HG03460 (cell line): ENCODE data around the gene SSTR4.
"Not testable (repeated sequence)": the region's sequence is repeated elsewhere in the genome, so short reads cannot be mapped to it uniquely, and the experiment has no call there.

Experiments
- ATAC-seq: cut with Tn5 transposase; IDR thresholded peaks from one replicate; pipeline ENCODE4 v1.9.1; 2021; ENCODE audit not compliant: unreplicated experiment

SSTR4 gene

GRCh38 chr20:23018432-23018831 lies 16.7 kb upstream of the SSTR4 start:
- no peak for ATAC-seq

DNA sequence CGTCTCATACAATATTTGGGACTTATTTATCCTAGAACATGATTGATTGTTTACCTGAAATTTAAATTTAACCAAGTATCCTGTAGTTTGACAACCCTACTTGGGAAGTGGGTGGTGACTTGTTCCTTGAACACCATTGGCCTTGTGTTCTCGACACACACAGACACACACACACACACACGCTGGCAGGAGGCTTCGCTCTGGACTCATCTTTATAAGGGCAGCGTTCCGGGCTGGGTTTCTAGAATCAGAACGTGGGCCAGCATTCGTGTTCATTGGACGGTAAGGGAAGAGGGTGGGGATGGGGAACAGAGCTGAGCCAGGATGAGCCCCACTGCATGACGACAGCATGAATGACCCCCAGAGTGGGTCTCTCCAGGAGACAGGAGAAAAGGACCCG lies 16.2 kb upstream of the SSTR4 start:
- no peak for ATAC-seq

DNA sequence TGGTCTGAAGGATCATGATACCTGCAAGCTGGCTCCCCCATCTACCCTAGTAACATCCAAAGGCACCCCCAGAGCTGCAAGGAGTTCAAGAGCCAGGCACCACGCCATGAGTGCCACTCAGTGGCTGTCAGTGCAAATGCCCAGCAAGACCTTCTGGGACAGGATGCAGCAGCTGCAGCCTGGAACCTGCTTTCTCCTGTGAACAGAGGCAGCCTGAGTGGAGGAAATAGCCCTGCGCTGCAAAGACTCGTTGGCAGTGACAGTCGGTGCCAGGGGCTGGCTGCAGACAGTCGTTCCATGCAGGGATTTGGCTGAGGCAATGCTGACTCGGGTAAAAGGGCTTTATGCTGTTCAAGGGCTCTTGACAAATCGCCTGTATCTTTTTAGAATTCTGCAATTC lies 15.7 kb upstream of the SSTR4 start:
- no peak for ATAC-seq

GRCh38 chr20:23020230-23021018 lies 14.7 kb upstream of the SSTR4 start:
- no peak for ATAC-seq

GRCh38 chr20:23021541-23021940 lies 13.6 kb upstream of the SSTR4 start:
- no peak for ATAC-seq

DNA sequence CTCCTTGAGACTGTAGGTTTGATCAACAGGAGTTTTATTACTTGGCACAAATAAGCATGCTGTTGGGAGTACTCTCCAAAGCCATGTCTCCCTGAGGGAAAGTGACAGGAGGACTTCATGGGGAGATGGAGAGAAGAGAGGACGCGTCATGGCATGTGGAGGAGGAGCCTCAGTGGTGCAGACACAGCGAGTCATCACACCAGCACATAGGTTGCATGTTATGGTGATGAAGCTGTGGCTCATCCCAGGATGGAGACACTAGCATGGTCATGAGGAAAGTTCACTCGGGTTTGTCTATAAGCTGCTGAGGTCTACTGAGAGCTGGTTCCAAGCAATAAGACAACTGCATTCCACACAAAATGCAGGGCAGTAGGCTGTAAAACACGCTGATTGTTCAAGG lies 13.2 kb upstream of the SSTR4 start:
- ATAC-seq: no peak

DNA sequence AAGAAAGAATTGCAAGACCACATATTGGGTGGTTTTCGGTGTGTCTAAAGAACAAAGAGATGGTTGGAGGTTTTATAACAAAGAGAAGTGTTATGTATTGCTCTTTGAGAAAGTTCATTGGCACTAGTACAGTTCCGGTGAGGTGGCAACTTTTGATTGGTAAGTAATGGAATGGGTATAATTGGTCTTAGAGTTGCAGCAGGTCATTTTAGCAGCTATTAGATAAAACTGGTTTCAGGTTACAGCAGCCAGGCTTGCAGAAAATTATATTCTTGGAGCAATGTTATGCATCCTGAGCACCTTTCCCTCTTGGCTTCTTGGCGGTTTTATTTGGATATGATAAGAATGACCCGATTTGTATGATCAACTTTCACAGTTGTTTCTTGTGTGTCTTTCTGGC lies 12.3 kb upstream of the SSTR4 start:
- ATAC-seq: no peak

DNA sequence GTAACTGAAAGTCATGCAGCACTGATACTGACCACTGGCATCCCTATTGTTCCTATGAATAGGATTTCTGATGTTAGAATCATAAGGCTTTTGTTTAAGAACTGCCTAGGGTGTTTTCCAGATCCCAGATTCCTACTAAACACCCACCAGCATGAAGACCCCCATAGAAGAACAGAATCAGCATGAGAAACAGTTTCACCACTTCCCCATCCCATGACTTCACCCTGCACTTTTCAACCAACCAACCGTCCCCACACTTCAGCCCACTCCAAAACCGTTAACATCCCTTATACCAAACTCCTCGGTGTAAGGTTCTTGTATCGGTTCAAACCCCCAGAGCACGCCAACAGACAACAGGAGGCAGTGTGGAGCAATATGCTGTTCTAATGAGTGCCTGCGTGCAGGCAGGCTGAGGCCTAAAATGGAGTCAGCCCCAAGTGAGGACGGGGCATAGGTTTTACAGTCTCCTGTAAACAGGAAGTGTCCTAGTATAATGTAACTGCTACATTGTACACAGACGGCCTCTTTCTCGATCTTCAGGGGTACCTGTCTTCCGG lies 11.4 kb upstream of the SSTR4 start:
- no peak for ATAC-seq

GRCh38 chr20:23024701-23025100 lies 10.4 kb upstream of the SSTR4 start:
- no peak for ATAC-seq

- not testable (repeated sequence) for ATAC-seq
These were observed 9.6 kb upstream of the SSTR4 start for GRCh38 chr20:23025503-23025902.

DNA sequence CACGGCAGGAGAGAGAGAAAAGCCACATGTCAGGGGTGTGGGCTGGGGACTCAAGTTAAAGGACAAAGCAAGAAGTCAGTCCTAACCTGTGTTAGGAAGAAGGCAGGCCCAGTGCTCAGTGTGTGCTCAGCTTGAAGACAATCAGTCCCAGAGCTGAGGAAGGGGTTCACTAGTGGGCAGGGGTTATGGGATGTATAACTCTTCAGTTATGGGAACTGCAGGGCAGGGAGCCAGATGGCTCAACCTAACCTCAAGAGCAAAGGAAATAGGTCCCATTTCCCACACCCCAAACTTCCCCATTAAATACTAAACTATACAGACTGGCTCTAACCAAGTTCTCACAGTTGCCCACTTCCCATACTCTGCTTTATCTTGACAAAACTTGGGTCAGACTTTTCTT lies 7.4 kb upstream of the SSTR4 start:
- no peak for ATAC-seq

DNA sequence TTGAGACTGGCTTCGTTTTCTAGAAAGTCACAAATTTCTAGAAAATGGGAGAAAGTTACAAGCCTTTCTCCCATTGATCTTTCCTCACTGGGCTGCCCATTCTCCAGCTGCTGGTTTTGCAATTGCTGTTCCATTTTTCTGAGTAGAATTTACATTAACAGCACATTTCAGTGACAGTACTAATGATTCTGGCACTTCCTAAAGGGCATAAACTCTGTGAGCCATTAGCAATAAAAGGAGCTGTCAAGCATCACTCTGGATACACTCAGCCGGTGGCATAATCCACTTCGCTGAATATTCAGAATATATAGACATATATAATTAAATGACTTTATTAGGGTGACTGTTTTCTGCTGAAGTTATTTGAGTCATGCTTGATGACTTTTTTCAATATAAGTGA lies 6.7 kb upstream of the SSTR4 start:
- no peak for ATAC-seq

DNA sequence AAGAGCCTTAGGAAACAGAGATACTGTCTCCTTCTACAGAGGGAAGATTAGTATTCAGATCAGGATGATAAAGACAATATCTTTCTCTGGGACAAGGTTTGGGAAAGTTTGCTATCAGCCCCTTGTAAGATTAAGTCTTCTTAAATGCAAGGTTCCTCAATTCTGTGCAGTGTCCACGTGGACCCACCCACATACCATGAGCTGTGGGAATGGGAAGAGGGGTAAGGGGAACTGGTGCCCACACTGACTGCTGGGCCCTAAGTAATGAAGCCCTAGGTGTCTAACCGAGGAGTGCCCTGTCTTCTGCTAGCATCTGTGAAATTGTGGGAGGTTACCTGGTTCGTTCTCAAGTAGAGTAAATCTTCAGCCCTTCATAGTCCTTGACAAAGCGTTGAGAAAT lies 5.8 kb upstream of the SSTR4 start:
- no peak for ATAC-seq

DNA sequence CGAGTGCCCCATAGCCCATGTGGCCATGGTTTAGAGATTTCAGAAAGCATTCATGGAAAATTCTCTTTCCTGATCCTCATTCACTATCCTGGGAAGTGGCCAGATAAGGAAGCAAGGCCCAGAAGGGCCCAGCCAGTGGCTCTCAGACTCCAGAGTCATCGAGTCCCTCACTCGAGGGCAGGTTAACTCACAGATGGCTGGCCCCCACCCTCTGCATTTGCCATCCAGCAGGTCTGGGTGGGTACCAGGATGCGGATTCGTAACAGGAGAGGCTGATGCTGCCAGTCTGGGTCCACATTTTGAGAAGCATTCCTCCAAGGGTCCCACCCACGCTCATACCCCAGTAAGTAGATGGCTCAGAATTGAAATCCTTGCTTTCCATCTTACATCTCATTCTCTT lies 3.8 kb upstream of the SSTR4 start:
- no peak for ATAC-seq

DNA sequence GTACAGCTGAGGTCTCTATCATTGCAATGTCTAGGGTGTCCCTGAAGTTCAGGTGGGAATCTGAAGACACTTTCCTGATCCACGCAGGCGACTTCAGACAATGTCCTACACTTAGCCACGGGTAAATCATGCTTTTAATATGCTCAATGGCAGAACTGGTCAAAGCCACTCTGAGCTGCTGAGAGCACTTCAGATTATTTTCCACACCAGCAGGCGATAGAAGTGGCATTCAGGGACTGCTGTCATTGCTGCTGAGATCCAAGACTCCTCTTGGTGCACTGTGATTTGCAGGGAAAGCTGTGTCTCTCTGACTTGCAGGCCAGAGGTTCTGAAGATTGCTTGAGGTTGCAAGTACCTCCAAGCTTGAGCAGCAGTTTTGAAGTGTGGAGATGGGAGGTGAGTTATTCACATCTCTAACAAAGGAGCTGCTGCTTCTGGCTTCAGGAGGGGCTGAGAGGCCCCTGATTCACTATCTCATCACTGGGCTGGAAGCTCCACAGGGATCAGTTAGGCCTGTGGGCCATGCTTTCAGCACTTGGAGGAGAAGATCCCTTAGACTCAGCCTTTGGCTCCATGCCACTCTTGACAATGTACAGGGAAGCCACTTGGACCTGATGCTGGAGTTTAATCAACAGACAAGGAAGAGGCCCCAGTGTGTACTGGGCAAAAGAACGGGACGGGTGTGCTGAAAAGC lies 2.9 kb upstream of the SSTR4 start:
- ATAC-seq: no peak

- no peak for ATAC-seq
These were observed 2.4 kb upstream of the SSTR4 start for GRCh38 chr20:23032750-23033078.

DNA sequence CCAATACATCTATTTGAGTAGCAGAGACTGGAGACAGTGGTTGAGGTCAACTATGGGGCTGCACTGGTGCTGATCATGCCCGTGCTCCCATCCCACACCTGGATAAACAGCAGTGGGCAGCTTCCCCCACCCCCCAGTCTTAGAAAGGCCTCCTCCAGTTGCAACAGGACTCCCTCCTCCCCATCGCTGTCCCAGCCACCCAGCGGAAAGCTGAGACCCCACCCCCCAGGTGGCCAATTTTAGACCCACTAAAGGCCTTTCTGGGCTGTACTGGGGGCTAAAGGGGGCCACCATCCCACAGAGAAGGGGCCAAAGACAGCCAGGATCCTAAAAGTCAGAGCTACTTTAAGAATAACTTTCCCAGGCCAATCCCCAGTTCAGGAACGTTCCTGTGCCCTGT lies 1.2 kb upstream of the SSTR4 start:
- ATAC-seq: no peak

DNA sequence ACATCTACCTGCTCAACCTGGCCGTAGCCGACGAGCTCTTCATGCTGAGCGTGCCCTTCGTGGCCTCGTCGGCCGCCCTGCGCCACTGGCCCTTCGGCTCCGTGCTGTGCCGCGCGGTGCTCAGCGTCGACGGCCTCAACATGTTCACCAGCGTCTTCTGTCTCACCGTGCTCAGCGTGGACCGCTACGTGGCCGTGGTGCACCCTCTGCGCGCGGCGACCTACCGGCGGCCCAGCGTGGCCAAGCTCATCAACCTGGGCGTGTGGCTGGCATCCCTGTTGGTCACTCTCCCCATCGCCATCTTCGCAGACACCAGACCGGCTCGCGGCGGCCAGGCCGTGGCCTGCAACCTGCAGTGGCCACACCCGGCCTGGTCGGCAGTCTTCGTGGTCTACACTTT lies 619 bp downstream of the SSTR4 start:
- ATAC-seq: no peak

- no peak for ATAC-seq
These were observed 1.3 kb downstream of the SSTR4 start for GRCh38 chr20:23036371-23036770.

- no peak for ATAC-seq
These were observed 1.9 kb downstream of the SSTR4 start for GRCh38 chr20:23037017-23037481.

DNA sequence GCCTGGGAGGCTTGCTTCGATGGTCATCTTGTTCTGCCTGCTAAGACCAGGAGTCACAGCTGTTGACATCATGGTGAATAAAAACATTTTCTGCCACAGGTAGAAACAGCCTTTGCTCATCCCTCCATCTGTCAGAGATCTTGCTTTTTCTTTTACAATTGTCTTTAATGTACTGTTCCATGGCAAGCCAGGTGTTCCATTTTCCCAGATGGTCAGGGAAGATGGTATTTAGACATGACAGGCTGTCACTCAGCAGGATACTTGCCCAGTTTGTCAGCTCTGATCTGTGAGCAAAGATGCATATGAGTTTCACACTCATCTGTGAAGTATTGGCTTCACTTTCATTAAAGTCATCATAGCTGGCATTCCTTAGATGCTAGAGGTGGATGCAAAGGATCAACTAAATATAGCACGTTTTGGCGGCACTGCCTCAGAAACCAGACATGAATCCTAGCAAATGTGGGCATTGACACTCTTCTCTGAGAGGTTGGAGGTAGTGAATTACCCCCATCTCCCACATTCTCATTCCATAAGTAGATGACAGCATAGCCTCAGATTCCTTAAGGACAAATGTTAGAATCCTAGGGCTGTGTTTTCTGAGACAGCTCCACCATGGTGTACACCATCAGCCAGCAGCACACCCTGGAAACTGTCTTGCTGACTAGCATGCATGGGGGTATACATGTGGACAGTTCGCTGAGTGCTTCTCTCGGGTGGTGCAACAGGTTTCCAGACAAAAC lies 4.2 kb downstream of the SSTR4 start:
- ATAC-seq: no peak
